Thyroid gland (tissue), 4 donors: Measurements from ENCODE around the gene CACNA1D. TPM values are rescaled to one million over a fixed set of nuclear protein-coding genes. Genes with fewer than 3 reads are reported as not detected.

Experiments
- DNase-seq, 2 donors: peaks; one replicate each; pipeline ENCODE4 v3.0.0-alpha.2; 2019
- H3K27ac ChIP-seq, 3 donors: fragments of 200-600 bp; sonication (generic); 1 replicate in 2 of 3; 2 replicates in 1 of 3; pipeline ENCODE4 v1.5.1; 2016 to 2019; ENCODE audit warnings: mild to moderate bottlenecking in 1 of 3, moderate library complexity in 1 of 3
- H3K27me3 ChIP-seq: fragments of 200-600 bp; sonication (generic); one replicate; pipeline ENCODE4 v1.5.1; 2019
- H3K36me3 ChIP-seq, 2 donors: fragments of 200-600 bp; sonication (generic); one replicate each; pipeline ENCODE4 v1.5.1; 2016 to 2019
- H3K4me1 ChIP-seq, 2 donors: fragments of 200-600 bp; sonication (generic); one replicate each; pipeline ENCODE4 v1.5.1; 2017 to 2019
- H3K4me3 ChIP-seq, 3 donors: fragments of 200-600 bp; sonication (generic); replicated peaks in 1 of 3; 1 replicate in 2 of 3; 2 replicates in 1 of 3; pipeline ENCODE4 v1.5.1; 2016; ENCODE audit warnings: mild to moderate bottlenecking in 1 of 3
- H3K9me3 ChIP-seq: fragments of 200-600 bp; sonication (generic); one replicate; pipeline ENCODE4 v1.5.1; 2017
- CTCF ChIP-seq, 6 experiments: fragments of 200-600 bp in 3 of 6; fragments of 450-650 bp in 3 of 6; sonication (generic) in 3 of 6; IDR thresholded peaks; one replicate each; pipeline ENCODE4 v1.5.1; 2016 to 2019; ENCODE audit warnings: antibody characterized with exemption in 6 of 6, mild to moderate bottlenecking in 2 of 6, inconsistent platforms in 1 of 6, moderate library complexity in 1 of 6
- POLR2A ChIP-seq, 2 donors: fragments of 450-650 bp; IDR thresholded peaks; one replicate each; pipeline ENCODE4 v1.6.1; 2017; ENCODE audit warnings: antibody characterized with exemption in 2 of 2, mild to moderate bottlenecking in 2 of 2, moderate library complexity in 1 of 2
- WGBS, 2 donors: methylation state at CpG; one replicate each; pipeline ENCODE4 v1.1.5; 2017; 5-methylcytosine and 5-hydroxymethylcytosine counted together
- intact Hi-C: fragments of 100-400 bp; cut with DNase I; formaldehyde crosslinking; loops from one replicate; pipeline ENCODE4 v1.15.1; 2023
- total RNA-seq, 4 donors: library from RNA; depleted of rRNA; stranded (reverse); fragments of >200 nt; gene quantifications; one replicate each; pipeline ENCODE4 v1.2.3, GENCODE V29; 2016

Gene CACNA1D
- total RNA-seq, 4 donors from 2014 or later = 7.1 to 46.1 (median 27.3) TPM

DNA sequence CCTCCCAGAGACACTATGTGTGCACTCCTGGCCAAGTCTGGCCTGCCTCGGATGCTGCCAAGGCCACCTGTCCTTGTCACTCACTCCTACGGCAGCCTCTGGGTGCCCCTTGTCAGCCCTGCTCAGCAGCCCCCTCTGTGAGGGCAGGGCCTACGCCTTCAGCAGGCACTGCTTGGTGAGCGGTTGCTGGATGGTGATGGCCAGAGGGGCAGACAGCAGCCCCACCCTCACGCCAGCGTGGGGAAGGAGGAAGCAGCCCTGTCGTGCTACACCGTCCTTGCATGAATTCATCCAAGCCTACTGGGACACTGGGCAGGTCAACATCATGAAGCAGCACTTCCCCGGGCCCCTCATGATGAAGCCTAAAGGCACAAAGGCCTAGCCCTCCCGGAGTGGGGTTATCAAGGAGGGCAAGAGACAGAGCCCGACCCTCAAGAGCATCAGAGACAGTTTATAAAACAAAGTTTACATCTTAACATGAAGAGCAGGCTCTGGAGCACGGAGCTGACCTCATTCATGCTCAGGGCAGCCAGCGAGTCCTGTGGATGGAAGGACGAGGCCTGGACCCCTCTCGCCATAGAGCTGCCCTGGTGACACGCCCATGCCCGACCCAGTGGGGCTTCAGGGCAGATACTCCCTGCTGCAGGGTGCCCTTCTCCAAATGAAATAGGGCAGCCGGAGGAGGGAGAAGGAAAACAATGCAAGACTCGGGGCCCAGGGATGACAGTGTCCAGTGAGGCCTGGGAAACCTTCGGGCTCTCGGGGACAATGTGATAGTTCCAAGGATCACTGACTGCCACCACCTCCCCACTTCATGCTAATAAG, 326.6 kb downstream of the CACNA1D start:
- 83 to 87% methylated on average over 21 of the region's 21 CpGs for WGBS, 2 donors
- H3K4me3 ChIP-seq = no peak overlapping the region
- TF ChIP-seq CTCF (IDR thresholded peaks at IDR 0.05) (no peak), POLR2A (IDR thresholded peaks at IDR 0.05) (no peak)
- no peak overlapping the region for H3K27ac ChIP-seq
- DNase-seq = no peak
- H3K9me3 ChIP-seq = no peaks in the 10 kb centered on the region
- H3K4me1 ChIP-seq = no peaks in the 10 kb centered on the region
- intact Hi-C loops = no loop called here
- H3K36me3 ChIP-seq = no peaks in the 10 kb centered on the region
- no peaks in the 10 kb centered on the region for H3K27me3 ChIP-seq

GRCh38 chr3:53821631-53822121, 327.3 kb downstream of the CACNA1D start:
- no peak for TF ChIP-seq CTCF (IDR thresholded peaks at IDR 0.05)
- TF ChIP-seq POLR2A (IDR thresholded peaks at IDR 0.05) = no peak
- H3K27me3 ChIP-seq = no peaks in the 10 kb centered on the region
- no peak overlapping the region for H3K4me3 ChIP-seq
- intact Hi-C loops = no loop called here
- no peak overlapping the region for H3K27ac ChIP-seq
- DNase-seq = peak; percentile 38 to 56
- H3K9me3 ChIP-seq = no peaks in the 10 kb centered on the region
- 58 to 72% methylated on average over 5 of the region's 5 CpGs for WGBS, 2 donors
- no peaks in the 10 kb centered on the region for H3K36me3 ChIP-seq
- H3K4me1 ChIP-seq = no peaks in the 10 kb centered on the region

DNA sequence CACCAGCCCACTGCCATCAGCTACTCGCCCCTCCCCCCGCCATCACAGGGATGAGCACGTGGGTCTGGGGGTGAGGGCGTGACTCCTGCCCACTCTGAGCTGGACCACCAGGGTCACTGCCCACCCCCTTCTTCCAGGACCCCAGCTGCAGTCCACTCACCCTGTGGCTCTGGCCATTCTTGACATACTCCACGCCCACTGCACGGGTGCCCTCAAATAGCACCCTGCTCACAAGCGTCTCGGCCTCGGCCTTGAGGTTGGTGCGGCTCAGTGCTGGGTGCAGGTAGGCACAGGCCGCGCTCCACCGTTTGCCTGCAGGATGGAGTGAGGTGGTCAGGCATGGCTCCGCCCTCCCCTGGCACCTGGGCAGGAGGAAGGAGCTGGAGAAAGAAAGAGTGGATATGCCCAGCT, 327.9 kb downstream of the CACNA1D start:
- no peaks in the 10 kb centered on the region for H3K9me3 ChIP-seq
- H3K4me1 ChIP-seq = no peaks in the 10 kb centered on the region
- DNase-seq = no peak
- H3K4me3 ChIP-seq = no peak overlapping the region
- intact Hi-C loops = no loop called here
- WGBS, 2 donors = 85 to 100% methylated on average over 2 to 12 of the region's 14 CpGs
- H3K27ac ChIP-seq = no peak overlapping the region
- no peaks in the 10 kb centered on the region for H3K27me3 ChIP-seq
- no peaks in the 10 kb centered on the region for H3K36me3 ChIP-seq
- no peak for TF ChIP-seq POLR2A (IDR thresholded peaks at IDR 0.05)

- WGBS, 2 donors = 96 to 97% methylated on average over 19 to 27 of the region's 67 CpGs
- DNase-seq = no peak
Measured at GRCh38 chr3:53823026-53823955, 328.9 kb downstream of the CACNA1D start.

More at GRCh38 chr3:53823026-53823955, 328.9 kb downstream of the CACNA1D start:
- H3K4me3 ChIP-seq = no peak overlapping the region
- intact Hi-C loops = no loop called here
- H3K27ac ChIP-seq = no peak overlapping the region
- no peaks in the 10 kb centered on the region for H3K4me1 ChIP-seq
- no peaks in the 10 kb centered on the region for H3K9me3 ChIP-seq
- no peak for TF ChIP-seq POLR2A (IDR thresholded peaks at IDR 0.05)
- TF ChIP-seq CTCF (IDR thresholded peaks at IDR 0.05) = no peak
- no peaks in the 10 kb centered on the region for H3K36me3 ChIP-seq
- no peaks in the 10 kb centered on the region for H3K27me3 ChIP-seq
